ENCODE measurements around the gene SEBOX.

DNA sequence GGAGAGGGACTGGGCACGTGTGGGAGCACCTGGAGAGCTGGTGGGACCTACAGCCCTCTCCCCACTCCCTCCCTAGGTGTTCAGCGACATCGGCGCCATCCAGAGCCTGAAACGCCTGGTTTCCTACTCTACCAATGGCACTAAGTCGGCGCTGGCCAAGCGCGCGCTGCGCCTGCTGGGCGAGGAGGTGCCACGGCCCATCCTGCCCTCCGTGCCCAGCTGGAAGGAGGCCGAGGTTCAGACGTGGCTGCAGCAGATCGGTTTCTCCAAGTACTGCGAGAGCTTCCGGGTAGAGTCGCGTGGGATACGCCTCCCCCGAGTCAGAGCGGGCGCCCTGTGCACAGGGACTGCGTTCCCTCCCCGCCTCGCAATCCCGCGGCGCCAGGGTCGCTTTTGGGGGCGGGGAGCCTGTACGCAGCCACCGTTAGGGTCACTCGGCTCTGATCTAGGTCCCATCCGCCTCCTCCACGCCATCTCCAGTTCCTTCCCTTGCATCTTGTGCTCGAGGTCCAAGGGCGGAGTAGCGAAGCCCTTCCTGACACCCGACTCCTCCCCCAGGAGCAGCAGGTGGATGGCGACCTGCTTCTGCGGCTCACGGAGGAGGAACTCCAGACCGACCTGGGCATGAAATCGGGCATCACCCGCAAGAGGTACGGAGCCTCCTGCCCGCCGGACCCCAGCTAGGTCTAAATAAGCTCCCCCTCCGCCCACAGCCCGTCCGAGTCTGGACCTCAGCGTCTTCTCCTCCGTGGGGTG, 19.5 kb upstream of the SEBOX start:
- TF ChIP-seq, protein P1, sequence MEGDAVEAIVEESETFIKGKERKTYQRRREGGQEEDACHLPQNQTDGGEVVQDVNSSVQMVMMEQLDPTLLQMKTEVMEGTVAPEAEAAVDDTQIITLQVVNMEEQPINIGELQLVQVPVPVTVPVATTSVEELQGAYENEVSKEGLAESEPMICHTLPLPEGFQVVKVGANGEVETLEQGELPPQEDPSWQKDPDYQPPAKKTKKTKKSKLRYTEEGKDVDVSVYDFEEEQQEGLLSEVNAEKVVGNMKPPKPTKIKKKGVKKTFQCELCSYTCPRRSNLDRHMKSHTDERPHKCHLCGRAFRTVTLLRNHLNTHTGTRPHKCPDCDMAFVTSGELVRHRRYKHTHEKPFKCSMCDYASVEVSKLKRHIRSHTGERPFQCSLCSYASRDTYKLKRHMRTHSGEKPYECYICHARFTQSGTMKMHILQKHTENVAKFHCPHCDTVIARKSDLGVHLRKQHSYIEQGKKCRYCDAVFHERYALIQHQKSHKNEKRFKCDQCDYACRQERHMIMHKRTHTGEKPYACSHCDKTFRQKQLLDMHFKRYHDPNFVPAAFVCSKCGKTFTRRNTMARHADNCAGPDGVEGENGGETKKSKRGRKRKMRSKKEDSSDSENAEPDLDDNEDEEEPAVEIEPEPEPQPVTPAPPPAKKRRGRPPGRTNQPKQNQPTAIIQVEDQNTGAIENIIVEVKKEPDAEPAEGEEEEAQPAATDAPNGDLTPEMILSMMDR (IDR thresholded peaks at IDR 0.05; ENCODE audit: low read depth, low read length, poor library complexity, severe bottlenecking), result no peak
- no peak for TF ChIP-seq EZH2phosphoT487 (IDR thresholded peaks at IDR 0.05; ENCODE audit: borderline replicate concordance, low read length)

Data from DOHH2 (cell line).